KBM-7 (cell line): Measurements from ENCODE around the gene RUNX3.
"Not testable (repeated sequence)": the region's sequence is repeated elsewhere in the genome, so short reads cannot be mapped to it uniquely, and the experiment has no call there.

Experiments used
- DNase-seq: peaks from one replicate; pipeline ENCODE4 v3.0.0-alpha.2; 2015
- in situ Hi-C: fragments of 300-500 bp; cut with MboI; formaldehyde crosslinking; loops from 2 replicates; pipeline ENCODE4 v1.14.3; 2020; ENCODE audit warnings: low sequenced_read_pairs, low pct_unique_long_range_greater_than_20kb, mixed read lengths

RUNX3 gene

GRCh38 chr1:24896596-24897262 lies 33.3 kb downstream of the RUNX3 start:
- in situ Hi-C loops: no loop called here
- DNase-seq: no peak

GRCh38 chr1:24896176-24896575 lies 33.9 kb downstream of the RUNX3 start:
- DNase-seq: no peak
- in situ Hi-C loops: no loop called here

- in situ Hi-C loops: no loop called here
These were observed 34.6 kb downstream of the RUNX3 start for GRCh38 chr1:24895511-24895910.

GRCh38 chr1:24894002-24894401 lies 36.1 kb downstream of the RUNX3 start:
- DNase-seq: no peak
- in situ Hi-C loops: no loop called here

More at GRCh38 chr1:24895511-24895910, 34.6 kb downstream of the RUNX3 start:
- no peak for DNase-seq

DNA sequence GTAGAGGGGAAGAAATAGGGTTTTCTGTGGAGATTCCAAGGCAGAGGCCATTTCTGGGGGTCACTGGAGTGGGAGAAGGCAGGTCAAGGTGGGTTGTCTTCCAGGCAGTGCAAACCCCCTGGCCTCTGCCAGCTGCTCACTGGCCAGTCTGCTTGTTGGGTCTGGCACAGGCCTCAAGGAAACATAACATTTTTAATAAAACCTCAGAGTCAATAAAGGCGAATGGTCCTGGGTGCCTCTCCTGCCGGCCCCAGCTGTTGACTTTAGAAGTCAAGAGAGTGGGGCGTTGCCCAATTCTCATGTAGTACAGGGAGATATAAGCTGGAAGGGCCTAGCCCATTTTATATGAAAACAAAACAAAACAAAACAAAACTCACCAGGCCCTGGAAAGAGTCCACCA lies 36.6 kb downstream of the RUNX3 start:
- DNase-seq: no peak
- in situ Hi-C loops: no loop called here

GRCh38 chr1:24892188-24893153 lies 37.6 kb downstream of the RUNX3 start:
- DNase-seq: no peak
- in situ Hi-C loops: no loop called here

GRCh38 chr1:24891367-24891766 lies 38.7 kb downstream of the RUNX3 start:
- in situ Hi-C loops, DNase-seq: not testable (repeated sequence)

DNA sequence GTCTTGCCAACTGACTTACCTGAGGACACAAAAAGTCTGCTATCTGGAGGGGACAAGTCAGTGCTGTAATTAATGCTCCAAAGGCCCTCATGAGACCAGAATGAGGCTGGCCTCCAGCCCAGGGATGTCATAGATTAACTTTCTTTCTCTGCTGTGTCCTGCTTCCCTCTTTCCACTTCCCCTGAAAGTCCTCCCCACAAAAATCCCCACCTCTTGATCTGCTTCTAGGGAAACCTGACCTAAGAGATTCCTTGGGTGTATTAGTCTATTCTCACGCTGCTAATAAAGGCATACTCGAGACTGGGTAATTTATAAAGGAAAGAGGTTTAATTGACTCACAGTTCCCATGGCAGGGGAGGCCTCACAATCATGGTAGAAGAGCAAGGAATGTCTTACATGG lies 39.2 kb downstream of the RUNX3 start:
- no peak for DNase-seq
- in situ Hi-C loops: no loop called here

DNA sequence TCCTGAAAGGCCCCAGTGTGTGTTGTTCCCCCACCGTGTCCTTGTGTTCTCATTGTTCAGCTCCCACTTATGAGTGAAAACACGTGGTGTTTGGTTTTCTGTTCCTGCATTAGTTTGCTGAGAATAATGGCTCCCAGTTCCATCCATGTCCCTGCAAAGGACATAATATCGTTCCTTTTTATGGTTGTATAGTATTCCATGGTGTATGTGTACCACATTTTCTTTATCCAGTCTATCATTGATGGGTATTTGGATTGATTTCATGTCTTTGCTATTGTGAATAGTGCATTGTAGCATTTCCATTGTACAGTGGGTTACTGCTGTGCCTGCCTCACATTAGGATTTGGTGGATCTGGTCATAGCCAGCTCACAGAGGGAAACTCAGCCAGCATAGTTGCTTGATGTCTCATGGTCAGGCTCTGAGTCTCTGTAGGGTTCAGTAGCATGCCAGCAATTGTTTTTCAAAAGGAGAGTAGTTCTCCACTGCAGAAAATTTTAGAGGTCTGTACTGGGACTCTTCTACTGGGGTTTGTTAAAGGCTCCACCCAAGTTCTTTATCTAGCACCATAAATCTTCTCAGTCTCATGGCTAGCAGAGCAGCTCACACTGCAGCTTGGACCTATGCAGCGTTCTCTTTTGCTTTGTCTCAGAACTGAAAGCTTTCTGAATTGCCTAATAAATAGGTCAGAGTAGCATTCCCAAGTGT lies 41.0 kb downstream of the RUNX3 start:
- no peak for DNase-seq
- in situ Hi-C loops: no loop called here

DNA sequence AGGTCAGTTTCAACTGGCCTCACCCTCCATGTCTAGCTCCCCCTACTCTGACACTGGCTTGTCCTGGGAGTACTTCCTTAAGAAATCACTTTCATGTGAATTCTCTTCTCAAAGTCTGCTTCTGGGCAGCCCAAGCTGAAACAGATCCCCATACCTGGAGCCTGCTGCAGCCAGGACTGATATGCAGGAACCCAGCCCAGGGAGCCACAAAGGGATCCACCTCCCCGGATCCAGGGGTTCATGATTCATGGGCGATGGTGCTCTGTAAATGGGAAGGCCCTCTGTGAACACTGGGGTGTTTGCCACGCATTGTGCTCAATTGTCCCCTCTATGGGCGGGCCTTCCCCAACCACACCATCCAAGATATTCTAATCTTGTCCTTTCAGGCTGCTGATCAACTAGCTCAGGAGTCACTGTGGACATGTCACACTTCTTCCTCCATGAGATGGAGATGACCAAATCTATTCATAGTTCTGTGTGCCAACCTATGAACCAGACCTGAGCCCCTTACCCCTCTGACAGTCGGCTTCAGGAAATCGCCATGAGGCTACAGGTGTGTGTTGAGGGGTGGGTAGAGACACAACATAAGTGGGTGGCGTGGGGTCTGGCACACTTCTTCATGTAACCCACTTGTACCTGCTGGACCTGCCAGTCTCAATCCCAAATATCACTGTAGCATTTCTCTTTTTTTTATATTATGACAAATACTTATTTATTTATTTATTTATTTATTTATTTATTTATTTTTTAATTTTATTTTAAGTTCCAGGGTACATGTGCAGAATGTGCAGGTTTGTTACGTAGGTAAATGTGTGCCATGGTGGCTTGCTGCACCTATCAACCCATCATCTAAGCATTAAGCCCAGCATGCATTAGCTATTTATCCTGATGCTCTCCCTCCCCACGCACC lies 41.8 kb downstream of the RUNX3 start:
- in situ Hi-C loops: no loop called here
- no peak for DNase-seq

DNA sequence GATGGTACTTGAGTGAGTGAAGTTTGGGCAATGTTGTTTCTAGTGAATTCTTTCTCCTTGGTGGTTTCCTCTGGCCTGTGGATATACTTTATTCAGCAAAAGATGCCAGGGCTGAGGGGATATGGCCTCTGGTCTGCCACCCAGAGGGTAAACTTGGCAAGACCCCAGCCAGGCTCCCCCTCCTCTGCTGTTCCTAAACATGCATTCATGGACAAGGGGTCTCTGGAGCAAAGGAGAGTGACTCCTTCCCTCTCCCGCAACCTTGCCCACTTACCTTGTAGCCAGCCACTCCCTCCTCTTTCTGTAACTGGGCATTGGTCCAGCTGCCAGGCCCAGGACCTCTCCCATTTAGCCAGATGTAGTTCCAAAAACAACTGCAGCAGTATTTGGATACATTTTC lies 43.8 kb downstream of the RUNX3 start:
- no peak for DNase-seq
- in situ Hi-C loops: no loop called here

GRCh38 chr1:24884751-24885150 lies 45.3 kb downstream of the RUNX3 start:
- in situ Hi-C loops: no loop called here

DNA sequence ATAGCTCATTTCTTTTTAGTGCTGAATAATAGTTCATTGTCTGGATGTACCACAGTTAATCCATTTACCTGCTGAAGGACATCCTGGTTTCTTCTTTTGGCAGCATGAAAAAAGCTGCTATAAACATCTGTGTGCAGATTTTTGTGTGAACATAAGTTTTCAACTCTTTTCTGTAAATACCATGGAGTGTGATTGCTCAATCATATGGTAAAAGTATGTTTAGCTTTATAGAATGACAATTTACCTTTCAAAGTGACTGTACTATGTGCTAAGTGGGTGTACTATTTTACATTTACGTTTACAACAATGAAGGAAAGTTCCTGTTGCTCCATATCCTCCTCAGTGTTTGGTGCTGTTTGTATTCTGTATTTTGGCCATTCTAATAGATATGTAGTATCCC lies 49.0 kb downstream of the RUNX3 start:
- in situ Hi-C loops: no loop called here
- no peak for DNase-seq

More at GRCh38 chr1:24884751-24885150, 45.3 kb downstream of the RUNX3 start:
- no peak for DNase-seq

GRCh38 chr1:24878775-24879742 lies 51.0 kb downstream of the RUNX3 start:
- DNase-seq: no peak
- in situ Hi-C loops: no loop called here

DNA sequence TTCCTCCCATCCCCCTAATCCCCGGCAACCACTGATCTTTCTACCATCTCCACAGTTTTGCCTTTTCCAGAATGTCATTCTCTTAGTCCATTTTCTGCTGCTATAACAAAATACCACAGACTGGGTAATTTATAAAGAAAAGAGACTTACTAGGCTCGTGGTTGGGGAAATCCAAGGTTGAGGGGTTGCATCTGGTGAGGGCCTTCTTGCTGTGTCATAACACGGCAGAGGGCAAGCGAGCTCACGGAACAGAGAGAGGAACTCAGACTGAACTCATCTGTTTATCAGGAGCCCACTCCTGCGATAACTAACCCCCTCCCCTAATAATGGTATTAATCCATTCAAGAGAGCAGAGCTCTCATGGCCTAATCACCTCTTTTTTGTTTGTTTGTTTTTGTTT lies 52.0 kb downstream of the RUNX3 start:
- in situ Hi-C loops: no loop called here
- no peak for DNase-seq

DNA sequence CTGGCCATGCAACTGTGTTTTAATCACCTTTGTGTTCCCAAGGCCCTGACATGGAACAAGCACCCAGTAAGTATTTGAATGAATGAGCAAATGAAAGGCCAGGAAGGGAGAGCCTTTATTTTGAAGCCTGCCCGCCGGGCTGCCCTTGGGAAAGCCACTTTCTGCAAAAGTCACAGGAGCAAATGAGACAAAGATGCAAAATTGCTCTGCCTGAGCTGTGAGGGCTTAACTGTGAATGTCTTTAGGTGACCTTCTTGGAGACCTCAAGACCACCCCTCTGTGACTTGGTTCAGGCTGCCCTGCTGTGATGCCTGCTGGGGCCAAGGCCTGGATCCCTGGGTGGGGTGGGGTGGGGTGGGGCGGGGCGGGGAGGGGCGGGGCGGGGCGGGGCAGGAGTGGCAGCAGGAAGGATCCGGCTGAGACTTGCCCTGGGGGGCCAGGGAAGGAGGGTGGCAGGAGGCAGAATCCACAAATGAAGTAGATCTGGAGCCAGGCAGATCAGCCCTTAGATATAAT lies 54.0 kb downstream of the RUNX3 start:
- no peak for DNase-seq
- in situ Hi-C loops: no loop called here

- in situ Hi-C loops: no loop called here
- DNase-seq: no peak
These were observed 54.8 kb downstream of the RUNX3 start for GRCh38 chr1:24875257-24875656.
